Gastrocnemius medialis (tissue), 4 donors: ENCODE results near the gene DNM1L.

Experiments
- POLR2A ChIP-seq, 2 donors: fragments of 450-650 bp; IDR thresholded peaks; one replicate each; pipeline ENCODE4 v1.6.1; 2017; ENCODE audit warnings: antibody characterized with exemption in 2 of 2, mild to moderate bottlenecking in 2 of 2, moderate library complexity in 2 of 2
- TF ChIP-seq, protein P1 (sequence below), 5 experiments: fragments of 450-650 bp in 3 of 5; fragments of 200-600 bp in 2 of 5; sonication (generic) in 2 of 5; IDR thresholded peaks in 4 of 5; conservative IDR thresholded peaks in 1 of 5; 1 replicate in 4 of 5; 2 replicates in 1 of 5; pipeline ENCODE4 v1.5.1; 2016 to 2019; ENCODE audit warnings: antibody characterized with exemption in 5 of 5, mild to moderate bottlenecking in 3 of 5, moderate library complexity in 3 of 5

DNA sequence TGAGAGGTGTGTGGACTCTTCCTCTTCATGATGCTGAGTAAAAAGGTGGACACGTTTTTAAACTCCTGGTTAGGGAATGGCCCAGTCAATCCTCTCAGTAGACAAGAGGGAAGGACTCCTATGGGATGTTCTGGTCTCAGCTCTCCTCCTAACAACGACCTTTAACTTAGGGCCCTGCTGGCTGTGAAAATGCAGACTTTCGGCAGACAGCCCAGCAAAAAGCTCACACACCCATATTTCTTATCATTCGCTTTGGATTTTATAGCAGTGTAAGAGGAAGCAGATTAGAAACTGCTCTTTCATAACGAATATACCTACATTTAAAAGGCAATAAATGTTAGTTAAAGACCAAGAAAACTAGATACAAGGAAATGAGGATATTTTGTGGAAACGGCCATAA lies 94.6 kb downstream of the DNM1L start:
- TF ChIP-seq, protein P1, sequence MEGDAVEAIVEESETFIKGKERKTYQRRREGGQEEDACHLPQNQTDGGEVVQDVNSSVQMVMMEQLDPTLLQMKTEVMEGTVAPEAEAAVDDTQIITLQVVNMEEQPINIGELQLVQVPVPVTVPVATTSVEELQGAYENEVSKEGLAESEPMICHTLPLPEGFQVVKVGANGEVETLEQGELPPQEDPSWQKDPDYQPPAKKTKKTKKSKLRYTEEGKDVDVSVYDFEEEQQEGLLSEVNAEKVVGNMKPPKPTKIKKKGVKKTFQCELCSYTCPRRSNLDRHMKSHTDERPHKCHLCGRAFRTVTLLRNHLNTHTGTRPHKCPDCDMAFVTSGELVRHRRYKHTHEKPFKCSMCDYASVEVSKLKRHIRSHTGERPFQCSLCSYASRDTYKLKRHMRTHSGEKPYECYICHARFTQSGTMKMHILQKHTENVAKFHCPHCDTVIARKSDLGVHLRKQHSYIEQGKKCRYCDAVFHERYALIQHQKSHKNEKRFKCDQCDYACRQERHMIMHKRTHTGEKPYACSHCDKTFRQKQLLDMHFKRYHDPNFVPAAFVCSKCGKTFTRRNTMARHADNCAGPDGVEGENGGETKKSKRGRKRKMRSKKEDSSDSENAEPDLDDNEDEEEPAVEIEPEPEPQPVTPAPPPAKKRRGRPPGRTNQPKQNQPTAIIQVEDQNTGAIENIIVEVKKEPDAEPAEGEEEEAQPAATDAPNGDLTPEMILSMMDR (IDR thresholded peaks at IDR 0.05 in 4 of 5, conservative IDR thresholded peaks at IDR 0.05 in 1 of 5) = no peak
- no peak for TF ChIP-seq POLR2A (IDR thresholded peaks at IDR 0.05)
